Vagina (tissue), 2 donors: ENCODE data around the gene DPEP3. TPM values are rescaled to one million over a fixed set of nuclear protein-coding genes. Genes with fewer than 3 reads are reported as not detected.
A peak's percentile ranks its signal among the peaks of the same experiment; 100 is the strongest.

Experiments used
- DNase-seq, 2 donors: peaks; one replicate each; pipeline ENCODE4 v3.0.0-alpha.2; 2017; ENCODE audit errors: extremely low spot score in 2 of 2
- H3K27ac ChIP-seq: fragments of 200-600 bp; sonication (generic); one replicate; pipeline ENCODE4 v1.5.1; 2019
- H3K27me3 ChIP-seq: fragments of 200-600 bp; sonication (generic); one replicate; pipeline ENCODE4 v1.5.1; 2019
- H3K36me3 ChIP-seq, 2 donors: fragments of 200-600 bp; sonication (generic); one replicate each; pipeline ENCODE4 v1.5.1; 2017 to 2019
- H3K4me1 ChIP-seq: fragments of 200-600 bp; sonication (generic); one replicate; pipeline ENCODE4 v1.5.1; 2019
- H3K4me3 ChIP-seq, 2 donors: fragments of 200-600 bp; sonication (generic); 1 replicate in 1 of 2; 2 replicates in 1 of 2; pipeline ENCODE4 v1.5.1; 2016 to 2019
- H3K9me3 ChIP-seq: fragments of 200-600 bp; sonication (generic); one replicate; pipeline ENCODE4 v1.5.1; 2019
- CTCF ChIP-seq, 3 experiments: fragments of 450-650 bp in 2 of 3; fragments of 200-600 bp in 1 of 3; sonication (generic) in 1 of 3; IDR thresholded peaks; one replicate each; pipeline ENCODE4 v1.5.1; 2017 to 2019; ENCODE audit warnings: antibody characterized with exemption in 3 of 3, mild to moderate bottlenecking in 2 of 3, moderate library complexity in 2 of 3
- POLR2A ChIP-seq, 2 donors: fragments of 450-650 bp; IDR thresholded peaks; one replicate each; pipeline ENCODE4 v1.6.1; 2017; ENCODE audit warnings: antibody characterized with exemption in 2 of 2, mild to moderate bottlenecking in 2 of 2, moderate library complexity in 2 of 2
- POLR2AphosphoS5 ChIP-seq, 2 donors: sonication (generic); formaldehyde crosslinking; IDR thresholded peaks; one replicate each; pipeline ENCODE4 v1.9.0; 2017; ENCODE audit warnings: antibody characterized with exemption in 2 of 2, mild to moderate bottlenecking in 2 of 2, low read depth in 1 of 2; ENCODE audit not compliant: insufficient read depth in 1 of 2
- intact Hi-C: fragments of 100-400 bp; cut with DNase I; formaldehyde crosslinking; loops from one replicate; pipeline ENCODE4 v1.15.1; 2023
- total RNA-seq: library from RNA; depleted of rRNA; stranded (reverse); fragments of >200 nt; gene quantifications from one replicate; pipeline ENCODE4 v1.2.3, GENCODE V29; 2016

Gene DPEP3
- total RNA-seq, 1 donor from 2014 or later: not detected

GRCh38 chr16:67993207-67994039 lies 13.1 kb upstream of the DPEP3 start:
- peak overlapping the region; percentile 69 for H3K27ac ChIP-seq
- peaks cover 13% of the 10 kb centered on the region for H3K4me1 ChIP-seq
- H3K4me3 ChIP-seq: peak overlapping the region; percentile 32 to 35
- no peaks in the 10 kb centered on the region for H3K9me3 ChIP-seq
- intact Hi-C loops: no loop called here
- no peak for DNase-seq
- no peaks in the 10 kb centered on the region for H3K27me3 ChIP-seq
- TF ChIP-seq CTCF (IDR thresholded peaks at IDR 0.05) (peak; percentile 93 to 98 (median 97)), POLR2AphosphoS5 (IDR thresholded peaks at IDR 0.05; ENCODE audit: insufficient read depth in 1 of 2, low read depth in 1 of 2) (peak; percentile 37 to 43), POLR2A (IDR thresholded peaks at IDR 0.05) (no peak)
- no peaks in the 10 kb centered on the region for H3K36me3 ChIP-seq

DNA sequence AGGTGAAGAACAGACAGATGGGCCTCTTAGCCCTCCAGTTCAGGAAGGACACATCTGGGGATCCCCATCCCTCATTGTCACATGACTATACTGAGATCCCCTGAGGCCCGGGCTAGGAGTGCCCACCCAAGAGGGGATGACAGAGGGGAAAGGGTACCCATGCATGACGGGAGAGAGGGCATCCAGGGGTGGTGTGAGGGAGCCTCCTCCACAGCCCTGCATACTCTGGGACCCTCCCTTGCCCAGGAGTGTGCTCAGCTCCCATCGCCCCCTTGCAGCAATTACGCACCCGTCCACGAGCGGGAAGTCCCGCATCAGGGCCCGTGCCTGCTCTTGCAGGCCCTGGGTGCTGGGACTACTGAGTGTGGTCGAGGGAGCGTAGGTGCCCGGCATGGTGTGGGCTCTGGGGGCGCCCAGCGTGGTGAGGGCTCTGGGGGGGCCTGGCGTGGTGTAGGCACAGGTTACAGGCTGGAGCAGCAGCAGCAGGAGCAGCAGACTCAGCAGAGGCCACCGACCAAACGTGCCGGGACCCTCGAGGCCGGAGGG lies 12.4 kb upstream of the DPEP3 start:
- Histone ChIP-seq H3K27me3 (no peaks in the 10 kb centered on the region), H3K9me3 (no peaks in the 10 kb centered on the region), H3K4me1 (peaks cover 13% of the 10 kb centered on the region), H3K4me3 (peak overlapping the region; percentile 32 to 35), H3K27ac (peak overlapping the region; percentile 69), H3K36me3 (no peaks in the 10 kb centered on the region)
- no peak for TF ChIP-seq CTCF (IDR thresholded peaks at IDR 0.05)
- no peak for TF ChIP-seq POLR2AphosphoS5 (IDR thresholded peaks at IDR 0.05; ENCODE audit: insufficient read depth in 1 of 2, low read depth in 1 of 2)
- TF ChIP-seq POLR2A (IDR thresholded peaks at IDR 0.05): no peak
- intact Hi-C loops: no loop called here
- DNase-seq: no peak

DNA sequence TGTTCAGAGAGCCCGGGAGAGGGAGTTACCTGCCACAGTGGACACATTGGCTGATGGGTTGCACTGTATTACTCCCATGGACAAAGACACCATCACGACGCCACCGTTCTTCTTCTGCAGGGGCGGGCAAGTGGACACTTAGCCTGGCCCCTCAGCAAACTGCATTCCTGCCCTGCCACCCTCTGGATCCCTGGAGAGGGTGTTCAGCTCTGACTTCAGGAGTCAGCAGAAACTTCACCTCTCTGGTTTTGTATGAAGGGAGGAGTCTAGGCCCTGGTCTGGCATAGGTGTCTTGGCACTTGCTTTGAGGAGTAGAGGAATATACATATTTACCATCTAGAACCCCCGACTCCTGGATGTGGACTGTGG lies 9.7 kb upstream of the DPEP3 start:
- no peak overlapping the region for H3K27ac ChIP-seq
- intact Hi-C loops: no loop called here
- TF ChIP-seq POLR2AphosphoS5 (IDR thresholded peaks at IDR 0.05; ENCODE audit: insufficient read depth in 1 of 2, low read depth in 1 of 2) (no peak), CTCF (IDR thresholded peaks at IDR 0.05) (no peak), POLR2A (IDR thresholded peaks at IDR 0.05) (no peak)

GRCh38 chr16:67989322-67990017 lies 9.2 kb upstream of the DPEP3 start:
- TF ChIP-seq POLR2A (IDR thresholded peaks at IDR 0.05): no peak
- no peak for TF ChIP-seq CTCF (IDR thresholded peaks at IDR 0.05)
- no peak for TF ChIP-seq POLR2AphosphoS5 (IDR thresholded peaks at IDR 0.05; ENCODE audit: insufficient read depth in 1 of 2, low read depth in 1 of 2)
- DNase-seq: no peak
- Histone ChIP-seq H3K4me1 (peaks cover 13% of the 10 kb centered on the region), H3K4me3 (no peak overlapping the region), H3K27me3 (no peaks in the 10 kb centered on the region), H3K36me3 (no peaks in the 10 kb centered on the region), H3K9me3 (no peaks in the 10 kb centered on the region), H3K27ac (no peak overlapping the region)
- intact Hi-C loops: no loop called here

More for the DNA sequence above, 9.7 kb upstream of the DPEP3 start:
- no peak overlapping the region for H3K4me3 ChIP-seq
- H3K4me1 ChIP-seq: peaks cover 13% of the 10 kb centered on the region
- H3K36me3 ChIP-seq: no peaks in the 10 kb centered on the region
- no peaks in the 10 kb centered on the region for H3K9me3 ChIP-seq
- H3K27me3 ChIP-seq: no peaks in the 10 kb centered on the region
- no peak for DNase-seq
